DOHH2 (cell line): ENCODE data around the gene GLDC.

Source experiments
- H3F3A ChIP-seq: fragments of 200-600 bp; sonication (generic), shearing (Covaris generic); 2 replicates; pipeline ENCODE4 v1.6.0; 2016; ENCODE audit warnings: antibody characterized with exemption, mild to moderate bottlenecking; ENCODE audit not compliant: control insufficient read depth, insufficient read depth
- H3K27ac ChIP-seq: fragments of 200-600 bp; sonication (generic); 2 replicates; pipeline ENCODE4 v1.5.1; 2014; ENCODE audit warnings: low read depth, mild to moderate bottlenecking, low read length, moderate library complexity
- H3K27me3 ChIP-seq: fragments of 200-600 bp; sonication (generic); 2 replicates; pipeline ENCODE4 v1.6.1; 2014; ENCODE audit warnings: mild to moderate bottlenecking, low read length, mixed read lengths; ENCODE audit not compliant: control insufficient read depth
- H3K36me3 ChIP-seq: fragments of 200-600 bp; sonication (generic); 2 replicates; pipeline ENCODE4 v1.6.1; 2014; ENCODE audit warnings: mild to moderate bottlenecking, low read length, moderate library complexity, mixed read lengths; ENCODE audit not compliant: control insufficient read depth
- H3K4me1 ChIP-seq: fragments of 200-600 bp; sonication (generic); 2 replicates; pipeline ENCODE4 v1.6.1; 2014; ENCODE audit warnings: mild to moderate bottlenecking, low read length, mixed read lengths; ENCODE audit not compliant: control insufficient read depth
- H3K4me2 ChIP-seq: fragments of 200-600 bp; sonication (generic); 2 replicates; pipeline ENCODE4 v1.6.0; 2014; ENCODE audit warnings: mild to moderate bottlenecking, low read length, moderate library complexity
- H3K4me3 ChIP-seq: fragments of 200-600 bp; sonication (generic); 2 replicates; pipeline ENCODE4 v1.5.1; 2014; ENCODE audit warnings: mild to moderate bottlenecking, low read length, mixed read lengths
- H3K79me2 ChIP-seq: fragments of 200-600 bp; sonication (generic); 2 replicates; pipeline ENCODE4 v1.6.1; 2014; ENCODE audit warnings: mild to moderate bottlenecking, low read length, mixed read lengths; ENCODE audit not compliant: control insufficient read depth
- H3K9me2 ChIP-seq: fragments of 200-600 bp; sonication (generic); replicated peaks from 2 replicates; pipeline ENCODE4 v1.6.1; 2014; ENCODE audit warnings: mild to moderate bottlenecking, low read length, mixed read lengths; ENCODE audit not compliant: control insufficient read depth
- H3K9me3 ChIP-seq: fragments of 200-600 bp; sonication (generic); 2 replicates; pipeline ENCODE4 v1.6.1; 2014; ENCODE audit warnings: antibody characterized with exemption, low read length, mixed read lengths; ENCODE audit not compliant: control insufficient read depth, insufficient read depth
- H4K20me1 ChIP-seq: fragments of 200-600 bp; sonication (generic); 2 replicates; pipeline ENCODE4 v1.6.0; 2014; ENCODE audit warnings: low read depth, mild to moderate bottlenecking, antibody characterized with exemption, low read length, moderate library complexity; ENCODE audit not compliant: control insufficient read depth, insufficient read depth
- EZH2phosphoT487 ChIP-seq: fragments of 200-600 bp; sonication (generic); IDR thresholded peaks from 2 replicates; pipeline ENCODE4 v1.6.1; 2017; ENCODE audit warnings: borderline replicate concordance, mild to moderate bottlenecking, antibody characterized with exemption, low read length, moderate library complexity, mixed read lengths
- TF ChIP-seq, protein P1 (sequence below): fragments of 200-600 bp; sonication (generic); IDR thresholded peaks from one replicate; pipeline ENCODE4 v1.5.1; 2014; ENCODE audit warnings: antibody characterized with exemption, mild to moderate bottlenecking, low read depth, low read length; ENCODE audit not compliant: poor library complexity, severe bottlenecking

GLDC gene

GRCh38 chr9:6501526-6502210, 143.9 kb downstream of the GLDC start:
- H3K27ac ChIP-seq = no peak overlapping the region
- no peaks in the 10 kb centered on the region for H3F3A ChIP-seq
- no peaks in the 10 kb centered on the region for H3K4me1 ChIP-seq
- H3K36me3 ChIP-seq = peaks cover 89% of the 10 kb centered on the region
- H3K9me2 ChIP-seq = no peaks in the 10 kb centered on the region
- H3K4me2 ChIP-seq = no peak overlapping the region
- H3K27me3 ChIP-seq = no peaks in the 10 kb centered on the region
- no peak overlapping the region for H3K4me3 ChIP-seq
- no peaks in the 10 kb centered on the region for H4K20me1 ChIP-seq
- H3K79me2 ChIP-seq = no peaks in the 10 kb centered on the region
- no peak for TF ChIP-seq EZH2phosphoT487
- TF ChIP-seq, protein P1, sequence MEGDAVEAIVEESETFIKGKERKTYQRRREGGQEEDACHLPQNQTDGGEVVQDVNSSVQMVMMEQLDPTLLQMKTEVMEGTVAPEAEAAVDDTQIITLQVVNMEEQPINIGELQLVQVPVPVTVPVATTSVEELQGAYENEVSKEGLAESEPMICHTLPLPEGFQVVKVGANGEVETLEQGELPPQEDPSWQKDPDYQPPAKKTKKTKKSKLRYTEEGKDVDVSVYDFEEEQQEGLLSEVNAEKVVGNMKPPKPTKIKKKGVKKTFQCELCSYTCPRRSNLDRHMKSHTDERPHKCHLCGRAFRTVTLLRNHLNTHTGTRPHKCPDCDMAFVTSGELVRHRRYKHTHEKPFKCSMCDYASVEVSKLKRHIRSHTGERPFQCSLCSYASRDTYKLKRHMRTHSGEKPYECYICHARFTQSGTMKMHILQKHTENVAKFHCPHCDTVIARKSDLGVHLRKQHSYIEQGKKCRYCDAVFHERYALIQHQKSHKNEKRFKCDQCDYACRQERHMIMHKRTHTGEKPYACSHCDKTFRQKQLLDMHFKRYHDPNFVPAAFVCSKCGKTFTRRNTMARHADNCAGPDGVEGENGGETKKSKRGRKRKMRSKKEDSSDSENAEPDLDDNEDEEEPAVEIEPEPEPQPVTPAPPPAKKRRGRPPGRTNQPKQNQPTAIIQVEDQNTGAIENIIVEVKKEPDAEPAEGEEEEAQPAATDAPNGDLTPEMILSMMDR = no peak
- H3K9me3 ChIP-seq = no peaks in the 10 kb centered on the region

GRCh38 chr9:6498982-6499381, 146.5 kb downstream of the GLDC start:
- TF ChIP-seq, protein P1 = no peak
- no peak for TF ChIP-seq EZH2phosphoT487
- Histone ChIP-seq H3K9me3 (no peaks in the 10 kb centered on the region), H3K4me2 (no peak overlapping the region), H3F3A (peaks cover 3% of the 10 kb centered on the region; the same call in 1 of the 2 replicates), H3K27me3 (no peaks in the 10 kb centered on the region), H3K9me2 (no peaks in the 10 kb centered on the region), H3K36me3 (peaks cover 87% of the 10 kb centered on the region), H3K4me3 (no peak overlapping the region), H4K20me1 (no peaks in the 10 kb centered on the region), H3K79me2 (no peaks in the 10 kb centered on the region), H3K27ac (no peak overlapping the region), H3K4me1 (no peaks in the 10 kb centered on the region)

DNA sequence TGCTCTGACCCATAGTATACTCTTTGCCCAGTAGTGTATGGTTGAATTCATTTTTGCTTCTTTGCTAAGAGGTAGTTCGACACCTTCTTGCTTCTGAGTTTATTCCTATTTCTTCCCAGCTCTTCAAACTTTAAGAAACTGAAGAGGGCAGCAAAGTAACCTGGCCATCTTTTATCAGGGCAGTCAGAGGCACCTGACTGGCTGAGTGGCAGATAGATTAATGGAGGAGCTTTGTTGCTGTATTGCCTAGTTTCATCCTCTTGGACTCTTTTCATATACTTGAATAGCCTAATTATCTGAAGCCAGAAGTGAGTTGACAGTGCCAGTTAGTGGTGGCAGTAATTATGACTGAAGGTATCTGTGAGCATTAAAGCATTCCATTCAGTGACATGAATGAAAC, 150.1 kb downstream of the GLDC start:
- H3K4me3 ChIP-seq = no peak overlapping the region
- peaks cover 3% of the 10 kb centered on the region; the same call in 1 of the 2 replicates for H3F3A ChIP-seq
- H3K4me1 ChIP-seq = no peaks in the 10 kb centered on the region
- no peak for TF ChIP-seq EZH2phosphoT487
- TF ChIP-seq, protein P1 = no peak
- H4K20me1 ChIP-seq = 0 out of 2 replicates have a peak, but pooled peaks cover 8% of the 10 kb centered on the region
- H3K4me2 ChIP-seq = no peak overlapping the region
- no peaks in the 10 kb centered on the region for H3K27me3 ChIP-seq
- peaks cover 90% of the 10 kb centered on the region for H3K36me3 ChIP-seq
- H3K79me2 ChIP-seq = peaks cover 16% of the 10 kb centered on the region
- H3K9me2 ChIP-seq = no peaks in the 10 kb centered on the region
- H3K27ac ChIP-seq = no peak overlapping the region
- H3K9me3 ChIP-seq = no peaks in the 10 kb centered on the region
